CD4-positive, alpha-beta T cell treated with Interleukin-10 for 1 hour (primary cell): ENCODE data around the gene CTU1.
"Not testable (repeated sequence)": the region's sequence is repeated elsewhere in the genome, so short reads cannot be mapped to it uniquely, and the experiment has no call there.

ENCODE experiments used
- DNase-seq: peaks from one replicate; pipeline ENCODE4 v3.0.0-alpha.2; 2020

CTU1 gene

DNA sequence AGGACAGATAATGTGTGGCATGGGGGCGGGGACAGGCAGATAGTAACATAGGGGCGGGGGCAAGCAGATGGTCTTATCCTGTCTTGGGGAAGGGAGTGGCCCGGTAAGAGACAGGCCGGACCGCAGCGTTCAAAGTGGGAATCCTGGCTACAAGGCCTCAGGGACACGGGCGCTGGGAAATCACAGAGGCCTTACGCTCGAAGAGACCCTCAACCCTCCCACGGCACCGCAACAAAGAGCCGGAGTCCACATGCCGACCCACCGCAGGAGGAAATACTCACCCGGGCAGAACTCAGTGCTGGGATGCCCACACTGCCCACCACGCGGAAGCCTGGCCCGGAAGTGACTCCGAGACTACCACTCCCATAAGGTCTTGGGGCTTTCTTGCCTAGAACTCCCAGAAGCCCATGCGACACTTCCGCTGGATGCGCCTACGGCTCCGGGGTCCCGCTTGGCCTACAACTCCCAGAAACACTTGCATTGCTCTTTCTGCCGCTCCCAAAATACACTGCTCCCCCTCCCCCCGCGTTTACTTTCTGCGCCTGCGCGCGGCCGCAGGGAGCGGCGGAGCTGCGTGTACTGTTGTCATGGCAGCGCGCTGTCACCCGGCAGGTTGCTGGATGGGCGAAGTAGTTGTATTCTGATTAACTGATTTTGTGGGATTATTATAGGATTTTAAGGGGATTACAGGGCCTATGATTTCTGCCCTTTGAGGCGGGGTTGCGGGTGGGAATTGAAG is at the start of gene CTU1:
TSS of gene CTU1 (minus strand) at position 344 of the 739 bp plus-strand sequence. CDS start 3,840 bp downstream, outside the sequence.
- DNase-seq: peak; percentile 99

DNA sequence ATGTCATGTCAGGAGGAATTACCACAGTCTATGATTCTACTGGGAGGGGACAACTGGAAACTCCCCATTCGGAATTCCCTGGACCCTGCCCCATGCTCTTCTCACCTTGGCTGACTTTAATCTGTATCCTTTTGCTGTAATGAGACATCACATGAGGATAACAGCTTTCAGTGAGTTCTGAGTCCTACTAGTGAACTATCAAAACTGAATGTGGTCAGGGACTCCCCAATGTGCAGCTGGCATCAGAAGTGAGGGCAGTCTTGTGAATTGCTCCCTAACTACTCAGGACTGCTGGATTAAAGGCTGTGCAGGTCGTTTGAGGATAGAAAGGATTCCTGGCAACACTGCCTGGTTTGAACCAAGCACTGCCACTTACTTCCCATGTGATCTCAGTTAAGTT is 49.1 kb upstream of the CTU1 start:
- no peak for DNase-seq

DNA sequence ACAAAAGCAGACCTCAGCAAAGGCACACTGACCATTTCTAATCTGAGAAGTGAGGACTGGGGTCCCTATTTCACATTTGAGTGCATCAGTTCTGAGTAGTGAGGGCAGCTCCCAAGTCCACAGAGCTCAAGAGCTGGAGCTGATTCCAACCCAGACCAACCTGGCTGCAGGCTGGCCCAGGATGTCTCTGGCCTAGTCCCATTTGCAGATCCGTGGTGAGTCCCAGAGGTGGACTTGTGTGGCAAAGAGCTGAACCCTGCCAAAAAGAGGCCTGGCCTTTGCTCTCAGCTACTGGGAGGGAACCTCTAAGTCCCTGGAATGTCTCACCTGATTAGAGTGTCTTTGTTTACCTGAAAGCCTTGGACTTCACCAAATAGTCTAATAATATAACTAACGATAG is 48.5 kb upstream of the CTU1 start:
- no peak for DNase-seq

DNA sequence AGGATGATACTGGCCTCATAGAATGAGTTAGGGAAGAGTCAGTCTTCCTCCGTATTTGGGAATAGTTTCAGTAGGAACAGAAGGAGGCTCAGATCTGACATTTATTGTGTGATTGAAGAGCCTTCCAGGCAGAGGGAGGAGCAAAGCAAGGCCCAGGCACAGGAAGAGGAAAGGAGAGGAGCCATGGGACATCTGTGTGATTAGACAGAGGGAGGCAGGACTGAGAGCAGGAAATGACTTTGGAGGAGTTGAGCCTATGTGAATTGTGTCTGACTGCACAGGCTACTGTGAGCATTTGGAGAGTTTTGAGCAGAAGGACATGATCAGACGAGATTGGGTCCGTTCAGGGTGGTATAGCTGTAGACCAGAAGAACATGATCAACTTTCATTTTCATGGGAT is 42.4 kb upstream of the CTU1 start:
- DNase-seq: no peak

DNA sequence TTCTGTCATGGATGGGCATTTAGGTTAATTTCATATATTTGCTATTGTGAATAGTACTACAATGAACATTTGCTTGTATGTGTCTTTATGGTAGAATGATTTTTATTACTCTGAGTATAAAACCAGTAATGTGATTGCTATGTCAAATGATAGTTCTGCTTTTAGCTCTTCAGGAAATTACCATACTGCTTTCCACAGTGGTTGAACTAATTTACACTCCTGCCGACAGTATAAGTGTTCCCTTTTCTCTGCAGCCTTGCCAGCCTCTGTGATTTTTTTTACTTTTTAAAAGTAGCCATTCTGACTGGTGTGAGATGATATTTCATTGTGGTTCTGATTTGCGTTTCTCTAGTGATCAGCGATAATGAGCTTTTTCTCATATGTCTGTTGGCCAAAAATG is 40.4 kb upstream of the CTU1 start:
- DNase-seq: no peak

DNA sequence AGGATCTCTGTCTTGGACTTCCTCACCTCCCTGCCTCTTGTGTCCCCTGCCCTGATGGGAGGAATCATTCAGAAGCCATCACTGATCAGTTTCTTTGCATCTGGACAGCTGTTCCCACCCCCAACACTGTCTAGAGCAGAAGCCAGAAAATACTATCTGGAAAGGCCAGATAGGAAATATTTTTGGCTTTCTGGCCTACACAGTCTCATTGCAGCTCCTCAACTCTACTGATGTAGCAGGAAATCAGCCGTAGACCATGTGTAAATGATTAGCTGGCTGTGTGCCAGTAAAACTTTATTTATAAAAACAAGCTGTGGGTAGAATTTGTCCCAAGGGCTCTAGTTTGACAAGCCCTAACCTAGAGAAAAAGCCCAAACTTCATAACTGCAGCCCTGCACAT is 39.5 kb upstream of the CTU1 start:
- DNase-seq: no peak

DNA sequence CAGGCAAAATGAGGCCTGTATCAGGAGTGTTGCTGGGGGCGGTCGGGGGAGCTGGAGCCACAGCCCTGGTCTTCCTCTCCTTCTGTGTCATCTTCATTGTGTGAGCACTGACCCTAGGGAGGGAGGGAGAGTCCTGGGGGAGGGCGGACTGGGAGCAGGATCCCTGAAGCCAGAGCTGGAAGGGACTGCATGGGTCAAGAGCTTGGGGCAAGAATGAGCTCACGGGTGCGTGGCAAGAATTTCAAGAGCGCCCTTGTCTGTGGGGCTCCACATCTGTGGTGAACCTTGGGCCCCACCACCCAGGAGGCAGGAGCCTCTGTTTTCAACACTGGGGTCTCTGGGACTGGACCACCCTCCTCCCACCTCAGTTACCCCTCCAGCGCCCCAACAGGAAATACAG is 38.5 kb upstream of the CTU1 start:
- DNase-seq: no peak

DNA sequence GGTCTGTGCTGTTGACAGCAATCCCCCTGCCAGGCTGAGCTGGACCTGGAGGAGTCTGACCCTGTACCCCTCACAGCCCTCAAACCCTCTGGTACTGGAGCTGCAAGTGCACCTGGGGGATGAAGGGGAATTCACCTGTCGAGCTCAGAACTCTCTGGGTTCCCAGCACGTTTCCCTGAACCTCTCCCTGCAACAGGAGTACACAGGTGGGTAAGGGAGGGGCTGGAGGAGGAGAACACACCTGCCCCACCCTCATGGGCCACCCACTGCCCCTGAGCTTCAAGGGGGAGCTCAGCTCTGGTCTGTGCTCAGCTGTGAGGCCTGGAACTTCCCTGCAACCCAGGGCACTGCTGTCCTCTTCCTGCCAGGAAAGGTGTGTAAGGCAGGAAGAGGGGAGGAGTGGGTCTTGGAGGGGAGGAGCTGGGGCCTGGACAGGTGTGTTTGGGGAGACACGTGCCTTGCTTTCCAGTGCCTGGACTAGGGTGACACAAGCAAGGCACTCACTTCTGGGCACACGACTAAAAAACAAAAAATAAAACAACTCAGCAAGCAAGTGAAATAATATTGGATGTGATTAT is 37.8 kb upstream of the CTU1 start:
- no peak for DNase-seq

DNA sequence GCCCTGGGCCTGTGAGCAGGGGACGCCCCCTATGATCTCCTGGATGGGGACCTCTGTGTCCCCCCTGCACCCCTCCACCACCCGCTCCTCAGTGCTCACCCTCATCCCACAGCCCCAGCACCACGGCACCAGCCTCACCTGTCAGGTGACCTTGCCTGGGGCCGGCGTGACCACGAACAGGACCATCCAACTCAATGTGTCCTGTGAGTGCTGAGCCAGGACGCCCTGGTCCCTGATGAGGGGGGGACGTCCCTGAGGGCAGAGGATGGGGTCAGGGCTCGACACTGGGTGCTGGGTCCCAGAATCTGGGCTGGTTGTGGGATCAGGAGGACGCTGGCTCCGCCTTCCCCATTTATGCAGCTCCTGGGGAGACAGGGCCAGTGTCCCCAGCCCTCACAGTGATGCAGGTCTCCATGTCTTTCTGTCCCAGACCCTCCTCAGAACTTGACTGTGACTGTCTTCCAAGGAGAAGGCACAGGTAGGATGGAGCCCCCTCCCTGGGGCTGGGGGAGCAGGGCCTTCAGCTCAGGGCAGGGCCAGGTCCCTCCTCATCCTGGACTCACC is 36.4 kb upstream of the CTU1 start:
- DNase-seq: no peak

DNA sequence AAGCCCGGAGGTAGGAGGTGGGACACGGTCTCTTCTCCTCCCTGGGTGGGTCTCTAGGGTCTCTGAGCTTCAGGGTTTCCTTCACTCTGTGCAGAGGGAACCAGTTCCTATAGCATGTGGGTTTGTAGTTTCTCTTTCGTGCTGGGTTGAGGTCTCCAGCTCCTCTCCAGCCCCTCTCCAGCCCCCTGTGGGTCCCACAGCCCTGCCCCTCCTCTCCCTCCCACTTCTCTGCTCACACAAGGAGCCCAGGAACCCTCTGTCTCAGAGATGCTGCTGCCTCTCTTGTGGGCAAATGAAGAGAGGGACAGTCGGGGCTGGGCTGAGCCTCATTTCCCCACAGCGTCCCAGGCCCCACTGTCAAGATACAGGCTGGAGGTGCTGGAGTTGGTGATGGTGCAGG is 35.3 kb upstream of the CTU1 start:
- DNase-seq: no peak

DNA sequence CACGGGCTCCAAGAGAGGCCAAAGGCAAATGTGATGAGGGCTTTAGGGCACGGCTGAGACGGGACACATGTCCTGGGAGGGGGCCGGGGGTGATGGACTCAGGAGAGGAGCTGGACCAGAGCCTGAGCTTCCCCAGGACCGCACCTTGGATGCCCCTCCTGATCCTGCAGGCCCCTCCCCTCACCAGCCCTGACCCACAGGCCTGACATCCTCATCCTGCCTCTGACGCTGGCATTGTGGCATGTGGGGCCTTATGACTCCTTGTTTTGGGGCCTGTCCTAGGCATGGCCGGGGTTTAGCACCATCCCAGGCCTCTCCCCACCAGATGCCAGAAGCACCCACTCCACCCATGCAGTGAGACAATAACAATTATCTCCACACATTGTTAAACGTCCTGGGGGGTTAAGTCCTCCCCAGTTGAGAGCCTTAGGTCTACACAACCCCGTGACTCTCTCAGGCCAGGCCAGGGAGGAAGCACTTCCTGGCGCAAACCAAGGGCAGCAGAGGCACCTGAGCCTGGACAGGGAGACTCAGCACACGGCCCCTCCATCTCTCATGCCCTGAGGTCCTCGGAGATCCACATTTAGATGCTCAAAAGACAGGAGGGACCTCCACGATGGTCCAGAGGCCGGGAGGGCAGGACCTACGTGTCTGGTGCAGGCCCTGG is 34.7 kb upstream of the CTU1 start:
- DNase-seq: not testable (repeated sequence)

DNA sequence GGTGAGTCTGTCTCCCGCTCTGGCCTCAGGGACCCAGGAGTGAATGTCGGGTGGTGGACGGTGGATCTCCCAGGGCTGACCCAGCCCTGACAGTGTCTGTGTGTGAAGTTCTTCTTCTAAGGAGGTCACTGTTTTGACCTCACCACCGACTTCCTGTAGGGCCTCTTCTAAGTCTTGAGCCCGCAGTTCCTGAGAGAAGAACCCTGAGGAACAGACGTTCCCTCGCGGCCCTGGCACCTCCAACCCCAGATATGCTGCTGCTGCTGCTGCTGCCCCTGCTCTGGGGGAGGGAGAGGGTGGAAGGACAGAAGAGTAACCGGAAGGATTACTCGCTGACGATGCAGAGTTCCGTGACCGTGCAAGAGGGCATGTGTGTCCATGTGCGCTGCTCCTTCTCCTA is 33.9 kb upstream of the CTU1 start, which contains the start of gene SIGLEC7:
TSS of gene SIGLEC7 (plus strand) at position 183 of the 400 bp plus-strand sequence. CDS start at position 252, 69 bp downstream.
- DNase-seq: no peak

DNA sequence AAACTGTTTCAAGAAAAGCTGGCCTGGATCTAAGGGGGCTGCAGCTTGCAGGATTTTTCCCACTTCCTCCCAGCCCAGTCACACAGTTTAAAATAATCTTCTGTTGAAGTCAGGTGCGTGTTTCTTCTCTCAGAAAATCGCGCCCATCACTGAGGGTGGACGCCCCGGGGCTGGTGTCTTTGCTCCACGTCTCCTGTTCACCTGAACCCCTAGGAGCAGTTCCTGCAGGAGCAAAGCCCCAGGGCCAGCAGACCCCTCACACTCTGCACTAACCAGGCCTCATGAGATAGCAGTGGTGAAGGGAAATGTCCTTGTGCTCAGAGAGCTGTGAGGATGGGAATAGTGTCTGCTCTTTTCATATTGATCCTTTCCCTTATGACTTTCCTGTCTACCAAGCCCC is 33.0 kb upstream of the CTU1 start:
- DNase-seq: no peak

DNA sequence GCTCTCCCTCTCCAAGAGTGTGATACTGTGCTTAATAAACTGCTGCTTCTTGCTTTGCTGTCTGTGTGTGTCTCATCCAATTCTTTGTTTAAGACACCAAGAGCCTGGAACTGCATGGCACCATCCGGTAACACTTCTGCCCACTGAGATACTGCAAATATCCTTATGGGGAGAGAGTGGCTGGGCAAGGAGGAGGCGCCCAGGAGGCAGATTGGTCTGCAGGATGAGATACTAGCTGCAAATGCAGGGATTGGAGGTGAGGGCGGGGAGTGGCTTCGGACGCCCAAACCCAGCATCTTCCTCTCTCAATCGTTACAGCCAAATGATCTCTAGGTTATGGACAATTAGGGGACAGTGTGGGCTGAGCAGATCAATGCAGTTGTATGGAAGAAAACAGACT is 32.2 kb upstream of the CTU1 start:
- DNase-seq: no peak

DNA sequence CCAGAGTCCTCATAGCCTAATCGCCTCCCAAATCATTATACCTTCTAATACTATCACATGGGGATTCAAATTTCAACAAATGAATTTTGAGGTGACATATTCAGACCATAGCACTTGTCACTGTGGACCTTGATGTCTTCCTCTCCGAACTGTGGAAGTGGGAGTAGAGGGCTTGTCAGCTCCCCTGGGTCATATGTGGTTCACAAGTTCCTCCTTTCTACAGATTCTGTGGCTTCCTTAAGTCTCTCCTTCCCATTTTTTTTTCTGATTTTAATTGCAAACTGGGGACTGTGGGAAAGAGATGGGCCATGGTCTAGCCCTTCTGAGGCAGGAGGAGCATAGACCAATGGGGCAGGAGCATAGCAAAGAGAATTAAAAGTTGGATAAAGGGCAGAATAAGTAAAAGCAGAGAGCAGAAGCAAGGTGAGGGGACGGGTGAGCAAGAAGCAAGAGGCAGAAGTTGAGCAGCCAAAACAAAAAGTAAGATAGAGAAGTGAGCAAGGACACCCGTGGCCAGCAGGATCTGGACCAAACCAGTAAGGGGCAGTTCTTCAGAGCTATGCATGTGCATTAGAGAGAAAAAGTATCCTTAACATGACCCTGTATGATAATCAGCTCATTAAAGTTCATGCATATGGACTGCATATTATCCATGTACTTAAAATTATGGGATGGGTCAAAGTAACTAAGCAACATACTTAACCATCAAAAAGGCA is 31.2 kb upstream of the CTU1 start:
- no peak for DNase-seq

DNA sequence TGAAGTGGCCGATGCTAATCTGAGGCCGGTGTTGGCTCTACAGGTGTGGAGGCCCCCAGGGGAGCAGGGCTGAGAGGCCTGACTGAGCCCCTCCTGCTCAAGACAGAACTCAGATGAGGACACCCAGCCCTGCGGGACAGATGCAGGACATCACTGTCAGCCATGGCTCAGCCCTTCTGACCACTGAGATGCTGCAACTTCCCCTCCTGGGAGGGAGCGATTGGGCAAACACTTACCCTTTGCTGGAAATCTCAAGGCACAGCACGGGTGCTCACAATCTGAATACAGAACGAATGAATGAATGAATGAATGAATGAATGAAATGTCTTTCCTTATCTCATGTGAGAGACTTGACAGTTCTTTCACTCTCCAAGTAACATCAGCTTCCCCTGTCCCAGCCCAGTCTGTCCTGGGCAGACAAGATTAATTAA is 30.4 kb upstream of the CTU1 start:
- no peak for DNase-seq

DNA sequence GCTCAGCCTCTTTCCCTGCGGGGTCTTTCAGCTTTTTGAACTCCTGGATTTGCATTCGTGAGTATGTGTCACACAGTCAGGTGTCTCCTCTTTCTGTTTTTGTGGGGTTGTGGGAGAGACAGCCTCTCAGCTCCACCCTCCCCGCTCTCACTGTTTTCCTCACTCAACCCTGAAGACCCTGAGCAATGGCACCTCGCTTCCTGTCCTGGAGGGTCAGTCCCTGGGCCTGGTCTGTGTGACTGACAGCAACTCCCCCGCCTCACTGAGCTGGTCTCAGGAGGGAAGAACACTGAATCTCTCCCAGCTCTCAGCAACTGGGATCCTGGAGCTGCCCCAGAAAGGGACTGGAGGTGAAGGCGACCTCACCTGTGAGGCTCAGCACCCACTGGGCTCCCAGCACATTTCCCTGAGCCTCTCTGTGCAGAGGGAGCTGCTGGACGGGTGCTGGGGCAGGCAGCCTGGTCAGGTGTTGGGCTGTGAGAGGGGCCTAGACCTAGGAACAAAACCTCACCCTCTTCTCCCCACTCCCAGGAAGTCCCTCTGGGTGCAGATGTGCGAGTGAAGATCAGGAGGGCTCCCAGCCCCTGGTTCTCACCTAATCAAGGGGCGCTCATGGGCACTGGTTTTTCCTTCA is 29.7 kb upstream of the CTU1 start:
- no peak for DNase-seq

DNA sequence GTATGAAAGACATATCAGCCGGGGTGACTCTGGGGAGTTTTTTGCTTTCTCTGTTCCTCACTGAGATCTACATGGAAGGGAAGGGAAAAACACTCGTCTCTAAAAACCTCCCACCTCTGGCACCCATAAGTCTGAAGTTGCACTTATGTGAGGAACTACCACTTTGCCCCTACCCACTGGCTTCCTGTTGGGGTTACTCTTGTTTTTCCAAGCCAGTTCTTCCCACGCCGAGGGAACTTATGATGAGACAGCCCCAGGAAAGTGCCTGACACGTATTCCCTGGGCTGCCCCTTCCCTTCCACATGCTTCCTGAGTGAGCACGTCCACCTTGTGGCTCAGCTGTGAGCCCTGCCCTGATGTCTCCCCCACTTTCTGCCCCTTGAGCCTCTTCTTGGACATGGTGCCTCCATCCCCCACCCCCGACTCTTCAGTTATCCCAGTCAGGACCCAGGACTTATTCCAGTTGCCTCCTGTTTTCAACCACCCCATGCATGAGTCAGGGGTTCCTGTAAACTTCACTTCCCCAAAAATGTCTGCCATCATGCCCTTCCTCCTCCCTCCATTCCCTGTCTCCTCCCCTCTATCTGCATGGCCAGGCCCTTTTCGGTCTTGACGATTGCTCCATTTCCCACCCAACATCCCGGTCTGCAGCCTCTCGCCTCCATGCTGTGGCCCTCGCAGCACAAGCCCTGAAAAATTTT is 28.8 kb upstream of the CTU1 start:
- DNase-seq: no peak

DNA sequence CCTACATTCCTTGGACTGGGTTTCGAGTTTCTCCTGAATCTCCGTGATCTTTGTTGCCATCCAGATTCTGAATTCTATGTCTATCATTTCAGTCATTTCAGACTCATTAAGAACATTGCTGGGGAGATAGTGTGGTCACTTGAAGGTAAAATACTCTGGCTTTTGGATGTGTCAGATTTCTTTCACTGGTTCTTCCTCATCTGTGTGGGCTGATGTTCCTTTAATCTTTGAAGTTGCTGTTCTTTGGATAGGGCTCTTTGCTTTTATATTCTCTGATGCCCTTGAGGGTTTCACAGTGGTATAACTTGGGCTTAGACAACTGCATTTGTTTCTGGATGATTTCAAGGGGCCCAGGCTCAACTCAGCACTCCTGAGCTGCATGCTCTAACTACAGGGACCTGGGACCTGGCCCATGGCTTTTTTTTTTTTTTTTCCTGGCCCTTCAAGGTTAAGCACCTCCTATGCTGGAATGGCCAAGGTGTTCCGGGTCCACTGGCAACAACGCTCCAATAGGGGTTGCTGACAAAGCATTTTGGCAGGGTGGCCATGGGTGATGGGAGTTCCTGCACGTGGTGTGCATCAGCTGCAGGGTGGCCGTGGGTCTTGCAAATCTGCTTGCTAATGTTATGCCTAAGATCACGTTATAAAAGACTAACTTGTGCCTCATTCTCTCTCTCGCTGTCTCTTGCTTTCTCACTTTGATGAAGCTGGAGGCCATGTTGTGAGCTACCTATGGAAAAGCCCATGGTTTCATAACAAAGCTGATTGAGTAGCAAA is 28.0 kb upstream of the CTU1 start:
- DNase-seq: no peak

DNA sequence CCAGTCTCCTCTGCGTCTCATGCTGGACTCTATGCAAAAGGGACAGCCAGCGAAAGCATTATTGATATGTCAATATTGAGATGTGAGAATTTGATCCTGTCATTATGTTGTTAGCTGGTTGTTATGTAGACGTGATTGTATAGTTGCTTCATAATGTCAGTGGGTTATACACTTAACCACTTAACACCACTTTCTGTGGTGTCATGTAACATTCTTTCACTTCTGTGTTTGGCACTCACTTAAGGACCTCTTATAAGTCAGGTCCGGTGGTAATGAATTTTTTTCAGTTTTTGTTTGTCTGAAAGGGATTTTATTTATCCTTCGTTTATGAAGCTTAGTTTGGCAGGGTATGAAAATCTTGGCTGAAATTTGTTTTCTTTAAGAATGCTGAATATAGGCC is 26.8 kb upstream of the CTU1 start:
- DNase-seq: no peak
